ENCODE results near the gene FN3K.
"Not testable (repeated sequence)": the region's sequence is repeated elsewhere in the genome, so short reads cannot be mapped to it uniquely, and the experiment has no call there.

FN3K gene

GRCh38 chr17:82737967-82738877, 2.8 kb downstream of the FN3K start:
- DNase-seq (ENCODE audit: low spot score), result peak; percentile 97

- DNase-seq (ENCODE audit: low spot score), result no peak
Observed at GRCh38 chr17:82740906-82741759, 5.7 kb downstream of the FN3K start.

GRCh38 chr17:82743344-82744219, 8.2 kb downstream of the FN3K start:
- DNase-seq (ENCODE audit: low spot score), result no peak

GRCh38 chr17:82744736-82745135, 9.3 kb downstream of the FN3K start:
- DNase-seq (ENCODE audit: low spot score), result not testable (repeated sequence)

GRCh38 chr17:82745524-82745923, 10.1 kb downstream of the FN3K start:
- no peak for DNase-seq (ENCODE audit: low spot score)

- no peak for DNase-seq (ENCODE audit: low spot score)
Observed at GRCh38 chr17:82748756-82749155, 13.3 kb downstream of the FN3K start.

- no peak for DNase-seq (ENCODE audit: low spot score)
Observed at GRCh38 chr17:82750241-82750908, 15.0 kb downstream of the FN3K start.

GRCh38 chr17:82751171-82751570, 15.8 kb downstream of the FN3K start:
- DNase-seq (ENCODE audit: low spot score), result no peak

GRCh38 chr17:82751571-82752370, 16.4 kb downstream of the FN3K start, which contains the start of gene TBCD:
Gene TBCD (plus strand): TSS chr17:82752065. CDS start chr17:82752194, 129 bp downstream.
- DNase-seq (ENCODE audit: low spot score), result peak; percentile 87

- DNase-seq (ENCODE audit: low spot score), result no peak
Observed at GRCh38 chr17:82752371-82753200, 17.2 kb downstream of the FN3K start.

- no peak for DNase-seq (ENCODE audit: low spot score)
Observed at GRCh38 chr17:82753201-82753464, 17.7 kb downstream of the FN3K start.

GRCh38 chr17:82754297-82755208, 19.1 kb downstream of the FN3K start:
- DNase-seq (ENCODE audit: low spot score), result peak; percentile 81

- no peak for DNase-seq (ENCODE audit: low spot score)
Observed at GRCh38 chr17:82756166-82756565, 20.8 kb downstream of the FN3K start.

- DNase-seq (ENCODE audit: low spot score), result no peak
Observed at GRCh38 chr17:82765371-82765770, 30.0 kb downstream of the FN3K start.

GRCh38 chr17:82767041-82767754, 31.8 kb downstream of the FN3K start:
- peak; percentile 70 for DNase-seq (ENCODE audit: low spot score)

- DNase-seq (ENCODE audit: low spot score), result no peak
Observed at GRCh38 chr17:82769041-82769440, 33.6 kb downstream of the FN3K start.

GRCh38 chr17:82772026-82772425, 36.6 kb downstream of the FN3K start:
- no peak for DNase-seq (ENCODE audit: low spot score)

- not testable (repeated sequence) for DNase-seq (ENCODE audit: low spot score)
Observed at GRCh38 chr17:82774456-82774855, 39.0 kb downstream of the FN3K start.

Measured in putamen (tissue), 1 donor.